IMR-90 (cell line): ENCODE results near the gene MEGF8. TPM values are rescaled to one million over a fixed set of nuclear protein-coding genes. Genes with fewer than 3 reads are reported as not detected.

Experiments
- ATAC-seq: fragments of 200-7000 bp; cut with Tn5 transposase; 2 replicates; pipeline ENCODE4 v1.9.1; 2020; ENCODE audit warnings: low read depth, mild to moderate bottlenecking, moderate library complexity
- BruUV-seq: library from RNA; stranded (reverse); fragments of 400-500 nt; replicated peaks from 2 replicates; lab custom pipeline; 2021; lab: Mats Ljungman, UMichigan
- CTCF ChIA-PET: fragments of 300-600 bp; formaldehyde crosslinking; extraction: SDS; loops from one replicate; lab custom pipeline; 2021; ENCODE audit warnings: antibody characterized with exemption; lab: Yijun Ruan, JAX
- POLR2A ChIA-PET: fragments of 300-600 bp; sonication (Branson Sonifier 250); formaldehyde crosslinking; loops from one replicate; lab custom pipeline; 2022; ENCODE audit warnings: antibody characterized with exemption; ENCODE audit not compliant: unreplicated experiment; lab: Charles Lee
- DNase-seq: peaks from one replicate; pipeline ENCODE4 v3.0.0; 2013
- H2AFZ ChIP-seq: replicated peaks from 2 replicates; pipeline ENCODE3; 2013; ENCODE audit warnings: low read length, mild to moderate bottlenecking; ENCODE audit not compliant: poor library complexity
- H2AK5ac ChIP-seq: 2 replicates; pipeline ENCODE4 v1.6.1; 2013; ENCODE audit warnings: low read depth, low read length, inconsistent platforms
- H2AK9ac ChIP-seq: replicated peaks from 2 replicates; pipeline ENCODE3; 2013; ENCODE audit warnings: mild to moderate bottlenecking, low read depth, low read length, moderate library complexity; ENCODE audit not compliant: poor library complexity
- H2BK120ac ChIP-seq: 2 replicates; pipeline ENCODE4 v1.6.1; 2013; ENCODE audit warnings: low read depth, low read length, inconsistent platforms
- H2BK15ac ChIP-seq: 3 replicates; pipeline ENCODE4 v1.6.1; 2013; ENCODE audit warnings: low read depth, low read length, inconsistent platforms
- H2BK20ac ChIP-seq: 2 replicates; pipeline ENCODE4 v1.6.1; 2013; ENCODE audit warnings: low read depth, mild to moderate bottlenecking, inconsistent platforms, low read length, moderate library complexity
- H2BK5ac ChIP-seq: 2 replicates; pipeline ENCODE4 v1.6.1; 2013; ENCODE audit warnings: mild to moderate bottlenecking, low read depth, low read length, inconsistent platforms; ENCODE audit not compliant: poor library complexity, severe bottlenecking
- H3K14ac ChIP-seq: replicated peaks from 2 replicates; pipeline ENCODE4 v1.6.1; 2013; ENCODE audit warnings: low read depth, low read length, inconsistent platforms
- H3K18ac ChIP-seq: 2 replicates; pipeline ENCODE4 v1.6.1; 2013; ENCODE audit warnings: low read depth, low read length, control low read depth
- H3K23ac ChIP-seq: 2 replicates; pipeline ENCODE4 v1.6.1; 2013; ENCODE audit warnings: low read depth, low read length, inconsistent platforms
- H3K27ac ChIP-seq: 2 replicates; pipeline ENCODE4 v1.5.1; 2013; ENCODE audit warnings: mild to moderate bottlenecking, control low read depth, low read length; ENCODE audit not compliant: insufficient read depth
- H3K27me3 ChIP-seq: 2 replicates; pipeline ENCODE4 v1.6.1; 2013; ENCODE audit warnings: low read length; ENCODE audit not compliant: control insufficient read depth, insufficient read depth
- H3K36me3 ChIP-seq: 2 replicates; pipeline ENCODE4 v1.6.1; 2013; ENCODE audit warnings: low read length, mixed read lengths; ENCODE audit not compliant: control insufficient read depth, insufficient read depth
- H3K4ac ChIP-seq: 2 replicates; pipeline ENCODE4 v1.6.1; 2013; ENCODE audit warnings: low read depth, low read length, inconsistent platforms
- H3K4me1 ChIP-seq: 2 replicates; pipeline ENCODE4 v1.6.1; 2013; ENCODE audit warnings: low read length, mixed read lengths; ENCODE audit not compliant: control insufficient read depth, insufficient read depth
- H3K4me2 ChIP-seq: 2 replicates; pipeline ENCODE4 v1.6.1; 2013; ENCODE audit warnings: low read depth, mild to moderate bottlenecking, control low read depth, low read length, moderate library complexity
- H3K4me3 ChIP-seq: 2 replicates; pipeline ENCODE4 v1.5.1; 2013; ENCODE audit warnings: low read depth, mild to moderate bottlenecking, control low read depth, low read length, moderate library complexity; ENCODE audit not compliant: insufficient read depth
- H3K56ac ChIP-seq: 2 replicates; pipeline ENCODE4 v1.6.1; 2013; ENCODE audit warnings: low read length, inconsistent platforms; ENCODE audit not compliant: insufficient read depth; ENCODE audit errors: extremely low read depth
- H3K79me1 ChIP-seq, 2 experiments: 2 replicates each; pipeline ENCODE4 v1.6.1; 2013; ENCODE audit warnings: low read length in 2 of 2, inconsistent platforms in 1 of 2, low read depth in 1 of 2
- H3K9ac ChIP-seq: 2 replicates; pipeline ENCODE4 v1.6.1; 2013; ENCODE audit warnings: low read depth, low read length, control low read depth
- H3K9me1 ChIP-seq: 2 replicates; pipeline ENCODE4 v1.6.1; 2013; ENCODE audit warnings: low read length, inconsistent platforms; ENCODE audit not compliant: insufficient read depth
- H3K9me3 ChIP-seq: 2 replicates; pipeline ENCODE4 v1.6.1; 2013; ENCODE audit warnings: low read length; ENCODE audit not compliant: control insufficient read depth, insufficient read depth
- H4K20me1 ChIP-seq: 2 replicates; pipeline ENCODE4 v1.6.1; 2013; ENCODE audit warnings: low read length, inconsistent platforms; ENCODE audit not compliant: insufficient read depth
- H4K5ac ChIP-seq: 2 replicates; pipeline ENCODE4 v1.6.1; 2013; ENCODE audit warnings: mild to moderate bottlenecking, low read depth, low read length, control low read depth
- H4K8ac ChIP-seq, 2 experiments: 2 replicates each; pipeline ENCODE4 v1.6.1; 2013; ENCODE audit warnings: low read depth in 2 of 2, low read length in 2 of 2, control low read depth in 1 of 2, inconsistent platforms in 1 of 2
- H4K91ac ChIP-seq: 2 replicates; pipeline ENCODE4 v1.6.1; 2013; ENCODE audit warnings: low read depth, low read length, inconsistent platforms; ENCODE audit not compliant: insufficient read depth
- BHLHE40 ChIP-seq: fragments of 150-350 bp; IDR thresholded peaks from 2 replicates; pipeline ENCODE4 v1.6.1; 2016; ENCODE audit warnings: mild to moderate bottlenecking, low read depth, low read length
- CEBPB ChIP-seq: IDR thresholded peaks from 2 replicates; pipeline ENCODE4 v1.6.1; 2012; ENCODE audit warnings: low read depth, low read length, improper control_type of control experiment
- CHD1 ChIP-seq: IDR thresholded peaks from 2 replicates; pipeline ENCODE4 v1.6.1; 2012; ENCODE audit warnings: low read depth, low read length, improper control_type of control experiment
- CTCF ChIP-seq: conservative IDR thresholded peaks from 2 replicates; pipeline ENCODE4 v1.5.1; 2012; ENCODE audit warnings: mild to moderate bottlenecking, low read depth, low read length, improper control_type of control experiment
- ELK1 ChIP-seq: fragments of 150-350 bp; IDR thresholded peaks from 2 replicates; pipeline ENCODE4 v1.6.1; 2016; ENCODE audit warnings: low read depth, mild to moderate bottlenecking, low read length, moderate library complexity, borderline replicate concordance
- FOS ChIP-seq: fragments of 150-350 bp; IDR thresholded peaks from 2 replicates; pipeline ENCODE4 v1.6.1; 2016; ENCODE audit warnings: low read depth, low read length
- MAFK ChIP-seq: IDR thresholded peaks from 2 replicates; pipeline ENCODE4 v1.6.1; 2012; ENCODE audit warnings: low read depth, low read length, improper control_type of control experiment
- MAZ ChIP-seq: IDR thresholded peaks from 2 replicates; pipeline ENCODE4 v1.6.1; 2012; ENCODE audit warnings: low read depth, mild to moderate bottlenecking, low read length, improper control_type of control experiment, moderate library complexity, borderline replicate concordance
- MXI1 ChIP-seq: IDR thresholded peaks from 2 replicates; pipeline ENCODE4 v1.6.1; 2012; ENCODE audit warnings: low read depth, mild to moderate bottlenecking, low read length, moderate library complexity, borderline replicate concordance
- NFE2L2 ChIP-seq: fragments of 150-350 bp; IDR thresholded peaks from 2 replicates; pipeline ENCODE4 v1.6.1; 2016; ENCODE audit warnings: low read depth, mild to moderate bottlenecking, low read length
- RAD21 ChIP-seq: IDR thresholded peaks from 2 replicates; pipeline ENCODE4 v1.6.1; 2012; ENCODE audit warnings: low read length, improper control_type of control experiment
- RCOR1 ChIP-seq: IDR thresholded peaks from 2 replicates; pipeline ENCODE4 v1.6.1; 2012; ENCODE audit warnings: mild to moderate bottlenecking, low read length, improper control_type of control experiment; ENCODE audit not compliant: insufficient replicate concordance
- RFX5 ChIP-seq: IDR thresholded peaks from 2 replicates; pipeline ENCODE4 v1.8.0; 2012; ENCODE audit warnings: low read depth, mild to moderate bottlenecking, low read length, moderate library complexity
- SMC3 ChIP-seq: fragments of 150-350 bp; IDR thresholded peaks from 2 replicates; pipeline ENCODE4 v1.6.1; 2016; ENCODE audit warnings: low read depth, mild to moderate bottlenecking, antibody characterized with exemption, low read length, moderate library complexity
- USF2 ChIP-seq: fragments of 150-350 bp; IDR thresholded peaks from 2 replicates; pipeline ENCODE4 v1.6.1; 2017; ENCODE audit warnings: mild to moderate bottlenecking, antibody characterized with exemption, low read length, low read depth
- WGBS, 2 experiments: methylation state at CpG; one replicate each; pipeline versions ENCODE4 v1.1.5 to v1.1.7; 2013; ENCODE audit warnings: missing lambda C conversion rate in 2 of 2; ENCODE audit not compliant: insufficient read length in 1 of 2; ENCODE audit errors: extremely low coverage in 2 of 2; 5-methylcytosine and 5-hydroxymethylcytosine counted together
- dilution Hi-C: fragments of 300-500 bp; cut with HindIII; formaldehyde crosslinking; loops from one replicate; pipeline ENCODE4 v1.14.3; 2018; ENCODE audit warnings: low sequenced_read_pairs; ENCODE audit not compliant: unreplicated experiment
- in situ Hi-C: fragments of 300-500 bp; cut with MboI; formaldehyde crosslinking; loops from 3 replicates; pipeline ENCODE4 v1.14.3; 2019; ENCODE audit warnings: low sequenced_read_pairs, inconsistent platforms, mixed read lengths
- intact Hi-C: fragments of 100-400 bp; cut with micrococcal nuclease; formaldehyde crosslinking; loops from 2 replicates; pipeline ENCODE4 v1.10.0; 2022
- polyA plus RNA-seq, 3 experiments: library from polyadenylated mRNA; depleted of rRNA; stranded (reverse); fragments of >200 nt; gene quantifications; 2 replicates each; pipeline ENCODE4 v1.2.3, GENCODE V29; 2012; ENCODE audit warnings: low replicate concordance in 1 of 3
- total RNA-seq: library from RNA; depleted of rRNA; stranded (reverse); fragments of >200 nt; gene quantifications from 2 replicates; pipeline ENCODE4 v1.2.3, GENCODE V29; 2012

MEGF8 gene
- total and polyA plus RNA-seq, 2 of the 4 experiments (the other 2 are of a cell fraction): 2.3 to 12.5 TPM

- H3K9ac ChIP-seq: no peak overlapping the region
- CTCF ChIA-PET: no interaction called here
- H3K9me3 ChIP-seq: no peaks in the 10 kb centered on the region; the same call in 1 of the 2 replicates
- no peak overlapping the region for H3K56ac ChIP-seq
- H3K27ac ChIP-seq: no peak overlapping the region
- no peak for DNase-seq
- peaks cover 6% of the 10 kb centered on the region for H3K9me1 ChIP-seq
- no peak overlapping the region for H2AK9ac ChIP-seq
- WGBS, 2 experiments: 100% methylated on average over 2 of the region's 11 CpGs; no CpG with 5 or more reads in 1 of the 2 experiments
- H3K23ac ChIP-seq: no peak overlapping the region
- intact Hi-C loops (no loop called here), dilution Hi-C loops (no loop called here), in situ Hi-C loops (no loop called here)
- no peaks in the 10 kb centered on the region for H3K79me1 ChIP-seq
- no TSS peak for BruUV-seq
- ATAC-seq: no peak
- H3K4ac ChIP-seq: no peak overlapping the region
- H3K18ac ChIP-seq: no peak overlapping the region
- H4K8ac ChIP-seq: no peak overlapping the region
- no peak overlapping the region for H3K4me2 ChIP-seq
- peaks cover 2% of the 10 kb centered on the region; the same call in 1 of the 2 replicates for H3K4me1 ChIP-seq
- no peak overlapping the region for H4K91ac ChIP-seq
- H2BK120ac ChIP-seq: no peak overlapping the region
- no peak overlapping the region for H2BK5ac ChIP-seq
- H4K20me1 ChIP-seq: peaks cover 3% of the 10 kb centered on the region; the same call in 1 of the 2 replicates
- H2AFZ ChIP-seq: no peak overlapping the region
- TF ChIP-seq CTCF (no peak), BHLHE40 (no peak), USF2 (no peak), CHD1 (no peak), RAD21 (no peak), FOS (no peak), MAFK (no peak), MXI1 (no peak), ELK1 (no peak), CEBPB (no peak), NFE2L2 (no peak), MAZ (no peak), RCOR1 (no peak), RFX5 (no peak), SMC3 (no peak)
- H2AK5ac ChIP-seq: no peak overlapping the region
- no peak overlapping the region for H2BK15ac ChIP-seq
- no peak overlapping the region for H3K14ac ChIP-seq
- POLR2A ChIA-PET: no interaction called here
- no peak overlapping the region for H3K4me3 ChIP-seq
- no peak overlapping the region for H2BK20ac ChIP-seq
- H3K36me3 ChIP-seq: peaks cover 18% of the 10 kb centered on the region
- H3K27me3 ChIP-seq: no peaks in the 10 kb centered on the region
- H4K5ac ChIP-seq: no peak overlapping the region
These were observed 42.9 kb downstream of the MEGF8 start for GRCh38 chr19:42368360-42368759.
